ENCODE results near the gene MFN2. TPM values are rescaled to one million over a fixed set of nuclear protein-coding genes. Genes with fewer than 3 reads are reported as not detected.
"Not testable (repeated sequence)": the region's sequence is repeated elsewhere in the genome, so short reads cannot be mapped to it uniquely, and the experiment has no call there.

The MFN2 gene
- total RNA-seq, 1 experiment from 2014 or later, result 85.8 TPM

- peaks cover 4% of the 10 kb centered on the region for H3K36me3 ChIP-seq (replicated peaks; ENCODE audit: control insufficient read depth, insufficient read depth, low read length)
- DNase-seq, result no peak
- H3K4me3 ChIP-seq (ENCODE audit: insufficient read depth, low read depth, low read length), result no peak overlapping the region
- H3K27me3 ChIP-seq (ENCODE audit: control insufficient read depth, insufficient read depth, low read length), result no peaks in the 10 kb centered on the region
These were observed 55.1 kb downstream of the MFN2 start for GRCh38 chr1:12035312-12035711.

GRCh38 chr1:12037486-12038355, 57.5 kb downstream of the MFN2 start:
- no peak for DNase-seq
- Histone ChIP-seq H3K4me3 (ENCODE audit: insufficient read depth, low read depth, low read length) (no peak overlapping the region), H3K27me3 (ENCODE audit: control insufficient read depth, insufficient read depth, low read length) (no peaks in the 10 kb centered on the region), H3K36me3 (replicated peaks; ENCODE audit: control insufficient read depth, insufficient read depth, low read length) (no peaks in the 10 kb centered on the region)

DNA sequence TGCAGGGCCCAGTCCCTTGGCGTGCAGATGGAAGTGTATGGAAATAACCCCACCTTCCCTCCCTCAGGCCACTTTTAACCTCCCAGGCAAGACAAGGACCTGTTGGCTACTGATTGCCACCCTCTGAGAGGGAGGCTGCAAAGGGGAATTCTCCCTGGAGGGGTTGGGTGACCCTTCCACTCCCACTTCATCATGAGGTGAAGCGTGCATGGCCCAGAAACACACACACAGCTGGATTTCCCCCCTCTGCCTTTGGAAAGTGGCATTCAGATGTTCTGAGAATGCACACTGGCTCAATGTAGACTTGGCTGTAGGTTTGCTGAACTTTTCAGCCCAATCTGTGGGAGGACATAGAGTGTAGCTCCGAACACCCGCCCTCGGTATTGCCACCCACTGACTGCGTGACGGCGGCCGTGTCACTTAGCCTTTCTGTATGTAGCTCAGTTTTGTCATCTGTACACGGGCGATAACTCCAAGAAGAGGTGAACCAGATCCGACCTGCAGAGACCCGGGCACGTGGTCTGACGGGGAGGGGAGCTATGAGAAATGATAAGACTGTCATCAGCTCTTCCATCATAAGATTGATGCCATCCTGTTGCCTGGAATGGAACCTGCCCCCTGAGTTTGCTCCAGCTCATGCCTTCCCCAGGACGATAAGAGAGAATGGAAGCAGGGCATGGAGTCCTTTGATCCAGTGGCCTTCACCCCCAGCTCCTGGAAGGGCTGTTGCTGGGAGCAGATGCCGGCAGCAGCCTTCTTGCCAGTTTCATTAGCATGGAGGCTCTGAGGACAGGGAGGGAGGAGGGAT, 58.3 kb downstream of the MFN2 start:
- Histone ChIP-seq H3K27me3 (ENCODE audit: control insufficient read depth, insufficient read depth, low read length) (no peaks in the 10 kb centered on the region), H3K4me3 (ENCODE audit: insufficient read depth, low read depth, low read length) (no peak overlapping the region), H3K36me3 (replicated peaks; ENCODE audit: control insufficient read depth, insufficient read depth, low read length) (no peaks in the 10 kb centered on the region)
- DNase-seq, result no peak

GRCh38 chr1:12039164-12039525, 58.9 kb downstream of the MFN2 start:
- DNase-seq, result peak; percentile 48
- Histone ChIP-seq H3K27me3 (ENCODE audit: control insufficient read depth, insufficient read depth, low read length) (no peaks in the 10 kb centered on the region), H3K4me3 (ENCODE audit: insufficient read depth, low read depth, low read length) (no peak overlapping the region), H3K36me3 (replicated peaks; ENCODE audit: control insufficient read depth, insufficient read depth, low read length) (no peaks in the 10 kb centered on the region)

DNA sequence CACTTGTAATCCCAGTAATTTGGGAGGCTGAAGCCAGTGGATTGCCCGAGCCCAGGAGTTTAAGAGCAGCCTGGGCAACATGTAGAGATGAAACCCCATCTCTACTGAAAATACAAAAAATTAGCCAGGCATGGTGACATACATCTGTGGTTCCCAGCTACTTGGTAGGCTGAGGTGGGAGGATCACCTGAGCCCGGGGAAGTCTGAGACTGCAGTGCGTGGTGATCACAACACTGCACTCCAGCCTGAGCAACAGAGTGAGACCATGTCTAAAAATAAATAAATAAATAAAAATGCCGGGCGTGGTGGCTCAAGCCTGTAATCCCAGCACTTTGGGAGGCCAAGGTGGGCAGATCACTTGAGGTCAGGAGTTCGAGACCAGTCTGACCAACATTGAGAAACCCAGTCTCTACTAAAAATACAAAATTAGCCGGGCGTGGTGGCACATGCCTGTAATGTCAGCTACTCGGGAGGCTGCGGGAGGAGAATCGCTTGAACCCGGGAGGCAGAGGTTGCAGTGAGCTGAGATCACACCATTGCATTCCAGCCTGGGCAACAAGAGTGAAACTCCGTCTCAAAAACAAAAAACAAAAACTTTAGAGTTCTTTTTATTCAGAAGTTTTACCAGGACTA, 59.7 kb downstream of the MFN2 start:
- not testable (repeated sequence) for H3K27me3 ChIP-seq (ENCODE audit: control insufficient read depth, insufficient read depth, low read length); H3K4me3 ChIP-seq (ENCODE audit: insufficient read depth, low read depth, low read length); DNase-seq; H3K36me3 ChIP-seq (replicated peaks; ENCODE audit: control insufficient read depth, insufficient read depth, low read length)

DNA sequence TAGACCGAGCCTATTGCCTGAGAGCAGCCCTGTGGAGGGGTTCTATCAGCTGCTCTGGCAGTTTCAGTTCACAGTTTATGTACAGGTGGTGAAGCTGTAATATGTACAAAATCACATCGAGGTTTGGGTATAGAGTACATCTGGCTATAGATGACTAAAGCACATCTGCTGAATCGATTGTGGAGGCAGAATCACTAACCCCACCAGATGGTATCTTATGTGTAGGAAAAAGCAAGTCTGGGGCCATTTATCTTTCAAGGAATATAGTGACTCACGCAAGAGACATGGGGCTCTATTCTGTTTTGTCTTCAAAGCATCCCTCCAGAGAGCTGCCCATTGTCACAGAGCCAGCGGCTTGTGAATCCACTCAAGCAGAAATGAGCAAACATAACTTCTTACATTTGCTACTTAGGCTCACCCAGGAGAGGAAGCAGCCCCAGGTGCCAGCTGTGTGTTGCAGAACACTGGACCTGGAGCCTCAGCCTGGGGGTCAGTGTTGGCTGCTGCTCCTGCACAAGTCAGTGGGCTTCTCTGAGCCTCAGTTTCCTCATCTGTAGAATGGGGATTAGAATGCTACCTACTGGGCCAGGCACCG, 60.3 kb downstream of the MFN2 start:
- no peak overlapping the region for H3K4me3 ChIP-seq (ENCODE audit: insufficient read depth, low read depth, low read length)
- no peaks in the 10 kb centered on the region for H3K36me3 ChIP-seq (replicated peaks; ENCODE audit: control insufficient read depth, insufficient read depth, low read length)
- H3K27me3 ChIP-seq (ENCODE audit: control insufficient read depth, insufficient read depth, low read length), result no peaks in the 10 kb centered on the region
- no peak for DNase-seq

DNA sequence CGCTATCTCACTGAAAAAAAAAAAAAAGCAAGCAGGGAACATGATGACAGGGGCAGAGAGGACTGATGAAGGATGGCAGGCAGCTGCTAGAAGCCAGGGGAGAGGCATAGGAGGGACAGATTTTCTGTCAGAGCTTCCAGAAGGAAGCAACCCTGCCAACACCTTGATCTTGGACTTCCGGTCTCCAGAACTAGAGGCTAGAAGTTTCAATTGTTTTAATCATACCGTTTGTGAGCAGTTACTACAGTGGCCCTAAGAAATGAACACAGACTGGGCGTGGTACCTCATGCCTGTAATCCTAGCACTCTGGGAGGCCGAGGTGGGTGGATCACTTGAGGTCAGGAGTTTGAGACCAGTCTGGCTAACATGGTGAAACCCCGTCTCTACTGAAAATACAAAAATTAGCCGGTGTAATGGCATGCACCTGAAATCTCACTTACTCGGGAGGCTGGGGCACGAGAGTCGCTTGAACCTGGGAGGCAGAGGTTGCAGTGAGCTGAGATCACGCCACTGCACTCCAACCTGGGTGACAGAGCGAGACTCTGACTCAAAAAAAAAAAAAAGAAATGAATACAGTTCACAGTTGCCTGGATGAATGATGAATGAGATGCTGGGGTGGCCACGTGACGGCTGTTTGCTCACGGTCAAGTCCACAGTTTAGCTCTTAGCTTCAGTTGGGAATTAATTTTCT, 64.1 kb downstream of the MFN2 start:
- not testable (repeated sequence) for H3K27me3 ChIP-seq (ENCODE audit: control insufficient read depth, insufficient read depth, low read length); H3K4me3 ChIP-seq (ENCODE audit: insufficient read depth, low read depth, low read length); H3K36me3 ChIP-seq (replicated peaks; ENCODE audit: control insufficient read depth, insufficient read depth, low read length); DNase-seq

- Histone ChIP-seq H3K4me3 (ENCODE audit: insufficient read depth, low read depth, low read length) (no peak overlapping the region), H3K27me3 (ENCODE audit: control insufficient read depth, insufficient read depth, low read length) (no peaks in the 10 kb centered on the region), H3K36me3 (replicated peaks; ENCODE audit: control insufficient read depth, insufficient read depth, low read length) (no peaks in the 10 kb centered on the region)
- DNase-seq, result no peak
These were observed 66.5 kb downstream of the MFN2 start for GRCh38 chr1:12046749-12047119.

DNA sequence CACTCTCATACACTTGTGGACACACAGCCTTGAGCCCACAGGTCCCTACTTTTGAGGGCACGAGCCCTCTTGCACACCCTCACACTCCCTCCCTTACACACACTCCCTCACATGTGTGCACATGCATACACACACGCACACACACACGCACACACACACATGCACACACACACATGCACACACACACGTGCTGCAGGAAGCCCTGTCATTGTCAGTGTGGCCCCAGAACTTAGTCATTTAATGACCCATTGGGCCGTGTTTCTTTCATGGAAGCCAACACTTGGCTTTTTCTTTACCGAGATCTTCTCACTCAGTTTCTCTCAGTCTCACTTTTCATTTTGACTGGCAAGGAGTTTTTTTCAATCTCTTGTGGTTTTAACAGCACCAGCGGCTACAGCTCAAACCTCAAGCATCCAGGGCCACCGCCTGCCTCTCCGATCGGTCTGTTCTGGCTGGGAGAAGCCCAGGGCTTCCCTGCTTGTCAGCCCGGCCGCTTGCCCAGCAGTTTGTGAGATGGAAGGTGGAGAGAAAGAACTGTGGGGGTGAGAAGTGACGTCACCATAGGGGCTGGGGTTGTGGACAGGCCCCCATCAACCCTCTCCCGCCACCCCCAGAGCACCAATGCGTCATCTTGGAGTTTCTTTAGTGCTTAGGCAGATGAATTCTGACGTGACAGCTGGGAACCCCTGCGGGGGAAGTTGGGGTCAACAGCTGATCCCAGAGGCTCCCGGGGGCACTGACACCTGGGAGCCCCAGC, 67.1 kb downstream of the MFN2 start:
- Histone ChIP-seq H3K36me3 (replicated peaks; ENCODE audit: control insufficient read depth, insufficient read depth, low read length) (no peaks in the 10 kb centered on the region), H3K4me3 (ENCODE audit: insufficient read depth, low read depth, low read length) (no peak overlapping the region), H3K27me3 (ENCODE audit: control insufficient read depth, insufficient read depth, low read length) (no peaks in the 10 kb centered on the region)
- DNase-seq, result no peak

DNA sequence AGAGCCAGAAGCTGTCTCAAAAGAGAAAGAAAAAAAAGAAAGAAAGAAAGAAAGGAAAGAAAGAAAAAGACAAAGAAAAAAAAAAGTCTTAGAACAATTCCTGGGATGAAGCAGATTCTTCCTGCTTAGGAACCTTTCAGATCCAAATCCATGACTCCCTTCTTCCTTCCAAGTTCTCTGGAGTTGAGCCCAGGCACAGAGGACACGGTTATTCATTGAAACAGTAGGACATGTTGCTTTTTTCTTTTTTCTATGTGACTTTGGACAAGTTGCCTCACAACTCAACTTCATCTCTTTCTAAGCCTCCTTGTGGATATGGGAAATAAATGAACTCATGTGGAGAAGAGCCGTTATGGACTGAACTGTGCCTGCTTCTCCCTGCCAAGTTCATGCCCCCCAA, 68.1 kb downstream of the MFN2 start:
- no peak for DNase-seq
- H3K36me3 ChIP-seq (replicated peaks; ENCODE audit: control insufficient read depth, insufficient read depth, low read length), result no peaks in the 10 kb centered on the region
- no peaks in the 10 kb centered on the region for H3K27me3 ChIP-seq (ENCODE audit: control insufficient read depth, insufficient read depth, low read length)
- no peak overlapping the region for H3K4me3 ChIP-seq (ENCODE audit: insufficient read depth, low read depth, low read length)

DNA sequence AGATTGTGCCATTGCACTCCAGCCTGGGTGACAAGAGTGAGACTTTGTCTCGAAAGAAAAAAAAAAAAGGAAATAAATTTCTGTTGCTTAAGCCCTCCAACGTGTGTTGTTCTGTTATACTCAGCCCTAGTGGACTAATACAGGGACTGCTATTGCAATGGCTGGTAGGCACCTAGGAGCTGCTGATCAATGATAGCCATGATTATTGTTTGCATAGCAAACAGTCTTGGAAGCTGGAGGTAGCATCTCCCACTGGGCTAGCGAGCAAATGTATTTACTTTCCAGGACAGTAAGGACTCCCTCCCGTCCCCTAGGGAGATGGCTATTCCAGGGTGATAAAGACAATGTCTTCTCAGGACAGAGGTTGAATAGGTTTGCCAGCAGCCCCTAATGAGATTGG, 69.4 kb downstream of the MFN2 start:
- Histone ChIP-seq H3K27me3 (ENCODE audit: control insufficient read depth, insufficient read depth, low read length) (no peaks in the 10 kb centered on the region), H3K4me3 (ENCODE audit: insufficient read depth, low read depth, low read length) (no peak overlapping the region), H3K36me3 (replicated peaks; ENCODE audit: control insufficient read depth, insufficient read depth, low read length) (no peaks in the 10 kb centered on the region)
- peak; percentile 49 for DNase-seq

DNA sequence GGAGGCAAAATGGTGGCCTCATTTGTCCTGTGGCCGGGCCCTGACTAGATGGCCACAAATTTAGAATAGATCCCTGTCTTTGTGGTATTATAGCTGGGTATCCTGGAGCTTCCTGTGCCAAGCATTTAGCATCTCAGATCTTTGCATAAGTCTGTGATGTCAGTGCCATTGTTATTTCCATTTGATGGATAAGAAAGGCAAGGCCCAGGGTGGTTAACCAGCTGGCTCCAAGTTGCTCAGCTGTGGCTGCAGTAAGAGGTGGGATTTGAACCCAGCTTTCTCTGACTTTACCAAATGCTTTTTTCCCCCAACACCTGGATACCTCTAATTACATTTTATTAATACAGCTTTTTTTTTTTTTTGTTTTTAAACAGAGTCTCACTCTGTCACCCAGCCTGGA, 71.1 kb downstream of the MFN2 start:
- H3K27me3 ChIP-seq (ENCODE audit: control insufficient read depth, insufficient read depth, low read length), result no peaks in the 10 kb centered on the region; the same call in 1 of the 2 replicates
- H3K4me3 ChIP-seq (ENCODE audit: insufficient read depth, low read depth, low read length), result no peak overlapping the region
- DNase-seq, result no peak
- H3K36me3 ChIP-seq (replicated peaks; ENCODE audit: control insufficient read depth, insufficient read depth, low read length), result no peaks in the 10 kb centered on the region

DNA sequence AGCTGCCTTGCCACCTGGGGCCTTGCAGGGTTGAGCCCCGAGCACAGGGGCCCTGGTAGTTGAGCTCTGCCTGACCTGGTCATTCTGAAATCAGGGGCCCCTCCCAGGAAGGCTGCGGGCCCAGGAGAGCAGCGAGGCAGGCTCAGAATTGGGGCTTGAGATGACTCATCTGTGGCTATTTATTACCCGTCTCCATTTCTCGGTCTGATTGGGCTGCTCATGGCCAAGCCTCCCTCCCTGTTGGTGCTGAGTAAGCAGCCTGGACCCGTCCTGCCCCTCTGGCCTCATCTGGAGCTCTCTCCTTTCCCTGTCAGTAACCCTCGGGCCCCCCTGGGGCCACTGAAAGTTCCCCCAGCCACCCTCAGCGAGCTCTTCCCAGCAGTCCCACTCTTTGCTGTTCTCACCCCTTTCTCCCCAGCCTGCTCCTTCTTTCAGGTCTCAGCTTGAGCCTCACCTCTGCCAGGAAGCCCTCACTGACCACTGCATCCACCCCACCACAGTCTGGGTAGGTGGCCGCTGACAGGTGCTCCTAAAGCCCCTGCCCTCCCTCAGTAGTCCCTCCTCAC, 71.8 kb downstream of the MFN2 start:
- DNase-seq, result peak; percentile 74
- H3K4me3 ChIP-seq (ENCODE audit: insufficient read depth, low read depth, low read length), result no peak overlapping the region
- no peaks in the 10 kb centered on the region; the same call in 1 of the 2 replicates for H3K27me3 ChIP-seq (ENCODE audit: control insufficient read depth, insufficient read depth, low read length)
- no peaks in the 10 kb centered on the region for H3K36me3 ChIP-seq (replicated peaks; ENCODE audit: control insufficient read depth, insufficient read depth, low read length)
